ENCODE data around the gene HAO2. TPM values are rescaled to one million over a fixed set of nuclear protein-coding genes. Genes with fewer than 3 reads are reported as not detected.

HAO2 gene
- total and polyA plus RNA-seq, 2 donors (not counting 3 experiments of a cell fraction or from before 2014, with no cell fraction given) = not detected

DNA sequence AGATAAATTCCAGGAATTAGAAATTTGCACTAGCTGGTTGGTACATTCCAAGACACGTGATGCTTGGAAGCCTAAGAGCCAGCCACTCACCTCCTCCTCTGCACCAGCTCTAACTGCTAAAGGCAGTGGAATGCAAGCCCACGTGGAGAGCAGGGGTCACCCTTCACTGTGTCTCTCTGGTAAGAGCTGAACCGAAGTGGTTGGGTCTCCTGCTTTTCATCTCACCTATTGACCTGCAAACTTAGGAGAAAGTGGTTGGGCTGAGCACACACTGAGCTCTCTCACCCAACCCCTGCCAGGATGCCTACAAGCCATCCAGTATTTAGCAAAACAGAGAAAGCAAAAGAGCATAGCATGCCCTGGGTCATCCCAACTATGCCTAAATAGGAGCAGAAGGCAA lies 19.3 kb downstream of the HAO2 start:
- BruUV-seq (replicated peaks) = no TSS peak
- no peak for TF ChIP-seq FOS (IDR thresholded peaks at IDR 0.05; ENCODE audit: borderline replicate concordance, insufficient read depth, low read length)
- Histone ChIP-seq H3K4me1 (ENCODE audit: control insufficient read depth, extremely low read depth, insufficient read depth, low read length) (no peaks in the 10 kb centered on the region), H3K4me2 (ENCODE audit: insufficient read depth, low read length) (no peak overlapping the region), H4K20me1 (replicated peaks; ENCODE audit: control insufficient read depth, extremely low read depth, insufficient read depth, low read length) (no peaks in the 10 kb centered on the region), H3K9ac (replicated peaks; ENCODE audit: extremely low read depth, insufficient read depth, low read length) (no peak overlapping the region), H3K9me1 (replicated peaks; ENCODE audit: control insufficient read depth, extremely low read depth, insufficient read depth, low read length) (no peaks in the 10 kb centered on the region), H2AFZ (ENCODE audit: low read depth, low read length) (no peak overlapping the region), H3K27ac (ENCODE audit: insufficient read depth, low read depth, low read length) (no peak overlapping the region), H3K36me3 (ENCODE audit: control insufficient read depth in 2 of 2, extremely low read depth in 1 of 2, insufficient read depth in 2 of 2, low read length in 2 of 2) (no peaks in the 10 kb centered on the region), H3K9me3 (replicated peaks; ENCODE audit: control insufficient read depth, insufficient read depth, low read length) (no peaks in the 10 kb centered on the region), H3K79me2 (ENCODE audit: control insufficient read depth, insufficient read depth, low read length) (no peaks in the 10 kb centered on the region), H3K27me3 (ENCODE audit: control insufficient read depth in 2 of 2, insufficient read depth in 2 of 2, low read length in 2 of 2) (no peaks in the 10 kb centered on the region), H3K4me3 (replicated peaks in 1 of 3; ENCODE audit: insufficient read depth in 1 of 3, low read depth in 1 of 3, low read length in 3 of 3) (no peak overlapping the region)
- POLR2A ChIA-PET = no interaction called here
- no peak for DNase-seq (ENCODE audit: low read depth, low spot score)
- intact Hi-C loops (cut with micrococcal nuclease) = no loop called here
- dilution Hi-C loops (cut with MboI; ENCODE audit: extremely low pct_ligation_motif_present, low sequenced_read_pairs) = no loop called here
- CTCF ChIA-PET = interaction anchor here (1.3 kb wide), 1 partner anchor 21 kb away, joined by 3 read pairs; no protein-coding TSS in a partner anchor
- no peak for FAIRE-seq

- Histone ChIP-seq H3K9me3 (replicated peaks; ENCODE audit: control insufficient read depth, insufficient read depth, low read length) (no peaks in the 10 kb centered on the region), H3K79me2 (ENCODE audit: control insufficient read depth, insufficient read depth, low read length) (no peaks in the 10 kb centered on the region), H4K20me1 (replicated peaks; ENCODE audit: control insufficient read depth, extremely low read depth, insufficient read depth, low read length) (no peaks in the 10 kb centered on the region), H3K9me1 (replicated peaks; ENCODE audit: control insufficient read depth, extremely low read depth, insufficient read depth, low read length) (no peaks in the 10 kb centered on the region), H3K27me3 (ENCODE audit: control insufficient read depth in 2 of 2, insufficient read depth in 2 of 2, low read length in 2 of 2) (no peaks in the 10 kb centered on the region), H3K4me3 (replicated peaks in 1 of 3; ENCODE audit: insufficient read depth in 1 of 3, low read depth in 1 of 3, low read length in 3 of 3) (no peak overlapping the region), H3K36me3 (ENCODE audit: control insufficient read depth in 2 of 2, extremely low read depth in 1 of 2, insufficient read depth in 2 of 2, low read length in 2 of 2) (no peaks in the 10 kb centered on the region), H3K4me2 (ENCODE audit: insufficient read depth, low read length) (no peak overlapping the region), H3K4me1 (ENCODE audit: control insufficient read depth, extremely low read depth, insufficient read depth, low read length) (no peaks in the 10 kb centered on the region), H3K9ac (replicated peaks; ENCODE audit: extremely low read depth, insufficient read depth, low read length) (no peak overlapping the region), H3K27ac (ENCODE audit: insufficient read depth, low read depth, low read length) (no peak overlapping the region), H2AFZ (ENCODE audit: low read depth, low read length) (no peak overlapping the region)
- POLR2A ChIA-PET = no interaction called here
- dilution Hi-C loops (cut with MboI; ENCODE audit: extremely low pct_ligation_motif_present, low sequenced_read_pairs) = no loop called here
- DNase-seq (ENCODE audit: low read depth, low spot score) (no peak), FAIRE-seq (no peak)
- intact Hi-C loops (cut with micrococcal nuclease) = no loop called here
- no TSS peak for BruUV-seq (replicated peaks)
- TF ChIP-seq, protein P1, sequence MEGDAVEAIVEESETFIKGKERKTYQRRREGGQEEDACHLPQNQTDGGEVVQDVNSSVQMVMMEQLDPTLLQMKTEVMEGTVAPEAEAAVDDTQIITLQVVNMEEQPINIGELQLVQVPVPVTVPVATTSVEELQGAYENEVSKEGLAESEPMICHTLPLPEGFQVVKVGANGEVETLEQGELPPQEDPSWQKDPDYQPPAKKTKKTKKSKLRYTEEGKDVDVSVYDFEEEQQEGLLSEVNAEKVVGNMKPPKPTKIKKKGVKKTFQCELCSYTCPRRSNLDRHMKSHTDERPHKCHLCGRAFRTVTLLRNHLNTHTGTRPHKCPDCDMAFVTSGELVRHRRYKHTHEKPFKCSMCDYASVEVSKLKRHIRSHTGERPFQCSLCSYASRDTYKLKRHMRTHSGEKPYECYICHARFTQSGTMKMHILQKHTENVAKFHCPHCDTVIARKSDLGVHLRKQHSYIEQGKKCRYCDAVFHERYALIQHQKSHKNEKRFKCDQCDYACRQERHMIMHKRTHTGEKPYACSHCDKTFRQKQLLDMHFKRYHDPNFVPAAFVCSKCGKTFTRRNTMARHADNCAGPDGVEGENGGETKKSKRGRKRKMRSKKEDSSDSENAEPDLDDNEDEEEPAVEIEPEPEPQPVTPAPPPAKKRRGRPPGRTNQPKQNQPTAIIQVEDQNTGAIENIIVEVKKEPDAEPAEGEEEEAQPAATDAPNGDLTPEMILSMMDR (IDR thresholded peaks at IDR 0.05; ENCODE audit: extremely low read depth in 1 of 2, insufficient read depth in 1 of 2, low read depth in 1 of 2, low read length in 2 of 2) = no peak
- TF ChIP-seq, protein P2, sequence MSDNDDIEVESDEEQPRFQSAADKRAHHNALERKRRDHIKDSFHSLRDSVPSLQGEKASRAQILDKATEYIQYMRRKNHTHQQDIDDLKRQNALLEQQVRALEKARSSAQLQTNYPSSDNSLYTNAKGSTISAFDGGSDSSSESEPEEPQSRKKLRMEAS (IDR thresholded peaks at IDR 0.05; ENCODE audit: insufficient read depth, insufficient read length) = no peak
- TF ChIP-seq GATA2 (IDR thresholded peaks at IDR 0.05; ENCODE audit: insufficient read depth, insufficient read length, low read depth, low read length) (no peak), JUN (IDR thresholded peaks at IDR 0.05; ENCODE audit: borderline replicate concordance, insufficient read depth, insufficient read length, low read depth) (no peak), MYC (IDR thresholded peaks at IDR 0.05; ENCODE audit: low read depth, low read length) (no peak), EZH2 (IDR thresholded peaks at IDR 0.05; ENCODE audit: borderline replicate concordance, low read depth, low read length, severe bottlenecking) (no peak), POLR2A (IDR thresholded peaks at IDR 0.05; ENCODE audit: low read depth, low read length) (no peak), FOS (IDR thresholded peaks at IDR 0.05; ENCODE audit: borderline replicate concordance, insufficient read depth, low read length) (no peak), POLR2AphosphoS5 (IDR thresholded peaks at IDR 0.05; ENCODE audit: insufficient read depth, low read depth, low read length) (no peak)
- CTCF ChIA-PET = interaction anchor here (1.3 kb wide), 1 partner anchor 20 kb away, joined by 3 read pairs; no protein-coding TSS in a partner anchor
Measured at GRCh38 chr1:119388450-119388849, 19.9 kb downstream of the HAO2 start.

Measured in endothelial cell of umbilical vein (primary cell).